ENCODE measurements around the gene ATOSA.

The ATOSA gene

GRCh38 chr15:52667597-52667996, 11.6 kb downstream of the ATOSA start:
- no peaks in the 10 kb centered on the region for H3K9me3 ChIP-seq (ENCODE audit: insufficient read depth, low read length, severe bottlenecking)
- no peaks in the 10 kb centered on the region; the same call in 1 of the 2 replicates for H4K20me1 ChIP-seq (ENCODE audit: insufficient read depth, low read length)
- H2AFZ ChIP-seq (ENCODE audit: low read depth, low read length), result no peak overlapping the region
- H3K27ac ChIP-seq (ENCODE audit: low read length), result no peak overlapping the region
- no peak overlapping the region for H3K9ac ChIP-seq (ENCODE audit: low read depth, low read length)
- DNase-seq (no peak), ATAC-seq (ENCODE audit: insufficient read depth, low read depth) (no peak)
- peaks cover 13% of the 10 kb centered on the region; the same call in 1 of the 2 replicates for H3K36me3 ChIP-seq (ENCODE audit: insufficient read depth, low read length)
- TF ChIP-seq CTCF (IDR thresholded peaks at IDR 0.05; ENCODE audit: borderline replicate concordance, extremely low read depth, low read length, poor library complexity, severe bottlenecking) (no peak), EZH2 (IDR thresholded peaks at IDR 0.05; ENCODE audit: borderline replicate concordance, low read depth, low read length, severe bottlenecking) (no peak)
- H3K4me2 ChIP-seq (ENCODE audit: insufficient read depth, low read length), result no peak overlapping the region
- H3K4me3 ChIP-seq (ENCODE audit: low read depth in 1 of 2, low read length in 2 of 2), result no peak overlapping the region
- no peaks in the 10 kb centered on the region for H3K4me1 ChIP-seq (ENCODE audit: insufficient read depth, low read length)
- no peaks in the 10 kb centered on the region for H3K79me2 ChIP-seq (ENCODE audit: insufficient read depth, low read length)
- H3K27me3 ChIP-seq (ENCODE audit: insufficient read depth, low read length, poor library complexity), result no peaks in the 10 kb centered on the region

GRCh38 chr15:52663536-52664294, 15.5 kb downstream of the ATOSA start:
- Histone ChIP-seq H3K79me2 (ENCODE audit: insufficient read depth, low read length) (no peaks in the 10 kb centered on the region), H3K9me3 (ENCODE audit: insufficient read depth, low read length, severe bottlenecking) (no peaks in the 10 kb centered on the region), H3K4me2 (ENCODE audit: insufficient read depth, low read length) (no peak overlapping the region), H3K4me1 (ENCODE audit: insufficient read depth, low read length) (no peaks in the 10 kb centered on the region), H3K36me3 (ENCODE audit: insufficient read depth, low read length) (peaks cover 7% of the 10 kb centered on the region; the same call in 1 of the 2 replicates), H3K27ac (ENCODE audit: low read length) (no peak overlapping the region), H3K27me3 (ENCODE audit: insufficient read depth, low read length, poor library complexity) (no peaks in the 10 kb centered on the region), H2AFZ (ENCODE audit: low read depth, low read length) (no peak overlapping the region), H4K20me1 (ENCODE audit: insufficient read depth, low read length) (no peaks in the 10 kb centered on the region), H3K9ac (ENCODE audit: low read depth, low read length) (no peak overlapping the region), H3K4me3 (ENCODE audit: low read depth in 1 of 2, low read length in 2 of 2) (no peak overlapping the region)
- TF ChIP-seq EZH2 (IDR thresholded peaks at IDR 0.05; ENCODE audit: borderline replicate concordance, low read depth, low read length, severe bottlenecking) (no peak), CTCF (IDR thresholded peaks at IDR 0.05; ENCODE audit: borderline replicate concordance, extremely low read depth, low read length, poor library complexity, severe bottlenecking) (no peak)
- ATAC-seq (ENCODE audit: insufficient read depth, low read depth) (no peak), DNase-seq (no peak)

GRCh38 chr15:52661909-52662308, 17.3 kb downstream of the ATOSA start:
- Histone ChIP-seq H4K20me1 (ENCODE audit: insufficient read depth, low read length) (no peaks in the 10 kb centered on the region), H3K4me1 (ENCODE audit: insufficient read depth, low read length) (no peaks in the 10 kb centered on the region), H2AFZ (ENCODE audit: low read depth, low read length) (no peak overlapping the region), H3K27ac (ENCODE audit: low read length) (no peak overlapping the region), H3K9me3 (ENCODE audit: insufficient read depth, low read length, severe bottlenecking) (no peaks in the 10 kb centered on the region), H3K36me3 (ENCODE audit: insufficient read depth, low read length) (peaks cover 12% of the 10 kb centered on the region), H3K9ac (ENCODE audit: low read depth, low read length) (no peak overlapping the region), H3K79me2 (ENCODE audit: insufficient read depth, low read length) (no peaks in the 10 kb centered on the region), H3K4me3 (ENCODE audit: low read depth in 1 of 2, low read length in 2 of 2) (no peak overlapping the region), H3K27me3 (ENCODE audit: insufficient read depth, low read length, poor library complexity) (no peaks in the 10 kb centered on the region), H3K4me2 (ENCODE audit: insufficient read depth, low read length) (no peak overlapping the region)
- no peak for TF ChIP-seq EZH2 (IDR thresholded peaks at IDR 0.05; ENCODE audit: borderline replicate concordance, low read depth, low read length, severe bottlenecking)
- TF ChIP-seq CTCF (IDR thresholded peaks at IDR 0.05; ENCODE audit: borderline replicate concordance, extremely low read depth, low read length, poor library complexity, severe bottlenecking), result no peak
- no peak for ATAC-seq (ENCODE audit: insufficient read depth, low read depth)
- no peak for DNase-seq

Measured in DND-41 (cell line).